HL-60/S4 treated with phorbol 12-myristate 13-acetate at 8.2 ng/mL for 4 days and 3 days (cell line): ENCODE data around the gene BMP8B.
"Not testable (repeated sequence)": the region's sequence is repeated elsewhere in the genome, so short reads cannot be mapped to it uniquely, and the experiment has no call there.

Experiments used
- in situ Hi-C: fragments of 300-500 bp; cut with MboI; formaldehyde crosslinking; loops from 2 replicates; pipeline ENCODE4 v1.15.0; 2022; ENCODE audit warnings: low sequenced_read_pairs

Gene BMP8B

DNA sequence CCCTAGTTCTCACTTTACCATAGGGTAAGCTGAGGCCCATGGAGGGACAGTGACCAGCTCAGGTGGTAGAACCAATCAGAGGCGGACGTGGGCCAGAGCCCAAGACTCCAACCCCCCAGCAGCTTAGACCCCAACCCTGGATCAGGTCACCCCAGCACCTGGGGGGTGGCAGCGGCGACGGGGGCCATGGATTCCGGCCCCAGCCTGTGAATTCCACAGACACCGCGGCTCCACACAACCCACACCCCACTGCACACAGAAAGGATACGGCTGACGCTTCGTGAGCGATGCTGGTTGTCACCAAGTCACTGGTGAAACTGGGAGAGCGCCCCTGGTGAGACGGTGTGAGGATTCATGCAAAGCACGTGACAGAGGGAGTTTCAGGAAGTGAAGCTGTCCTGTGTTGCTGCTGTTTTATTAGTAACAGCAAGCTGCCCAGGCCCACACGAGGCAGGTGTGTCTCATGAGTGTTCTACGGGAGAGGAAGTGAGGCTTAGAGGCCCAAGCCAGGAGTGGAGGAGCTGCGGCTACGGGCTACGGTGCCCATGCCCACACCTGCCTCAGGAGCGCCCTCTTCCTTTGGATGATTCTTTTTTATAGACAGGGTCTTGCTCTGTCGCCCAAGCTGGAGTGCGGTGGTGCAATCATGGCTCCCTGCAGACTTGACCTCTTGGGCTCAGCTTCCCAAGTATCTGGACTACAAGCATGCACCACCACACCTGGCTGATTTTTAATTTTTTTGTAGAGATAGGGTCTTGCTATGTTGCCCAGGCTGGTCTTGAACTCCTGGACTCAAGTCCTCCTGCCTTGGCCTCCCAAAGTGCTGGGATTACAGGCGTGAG, 28.6 kb upstream of the BMP8B start:
- in situ Hi-C loops, result not testable (repeated sequence)

DNA sequence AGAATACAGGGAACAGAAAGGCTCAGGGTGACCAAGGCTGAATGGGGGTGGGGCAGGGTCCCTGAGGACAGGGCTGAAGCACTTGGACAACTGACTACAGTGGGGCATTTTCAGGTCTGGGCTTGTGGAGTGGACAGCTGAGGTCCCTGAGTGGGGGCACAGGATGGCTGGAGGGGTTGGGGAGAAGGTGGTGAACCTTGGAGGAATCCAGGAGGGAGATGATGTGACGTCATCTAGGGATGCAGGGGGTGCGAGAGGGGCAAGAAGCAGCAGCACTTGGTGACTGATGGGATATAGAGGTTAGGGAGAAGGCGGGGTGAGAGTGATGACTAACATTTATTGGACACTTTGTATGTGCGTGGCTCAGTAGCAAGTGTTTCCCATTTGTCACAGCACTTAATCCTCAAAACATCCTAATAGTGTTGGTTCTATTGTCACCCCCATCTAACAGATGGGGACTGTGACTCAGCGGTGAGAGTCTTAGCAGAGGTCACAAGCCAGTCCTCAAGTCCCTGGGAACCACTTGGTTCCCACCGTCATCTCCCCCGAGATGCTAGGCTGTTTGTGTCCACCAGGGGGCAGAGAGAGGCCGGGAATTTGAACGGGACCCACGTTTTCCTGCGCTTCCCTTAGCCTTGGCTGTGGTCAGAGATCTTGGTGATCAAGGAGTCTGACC, 27.9 kb upstream of the BMP8B start:
- in situ Hi-C loops, result no loop called here

DNA sequence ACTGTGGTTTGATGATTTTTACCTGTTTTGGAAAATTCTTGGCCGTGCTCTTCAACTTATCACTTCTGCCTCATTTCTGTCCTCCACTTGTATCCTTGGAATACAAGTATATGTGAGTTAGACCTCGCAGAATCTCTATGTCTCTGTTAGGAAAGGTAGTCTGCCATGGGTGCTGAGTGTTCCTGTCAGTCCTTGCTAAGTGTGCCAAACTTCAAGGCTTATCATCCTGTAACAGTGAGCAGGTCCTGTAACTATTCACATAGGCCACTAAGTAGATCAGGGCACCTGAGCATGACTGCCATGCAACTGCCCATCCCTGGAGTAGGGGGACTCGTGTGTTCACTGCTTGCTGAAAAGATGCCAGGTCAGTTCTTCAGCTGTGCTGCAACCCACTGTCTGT, 24.2 kb upstream of the BMP8B start:
- in situ Hi-C loops, result no loop called here

DNA sequence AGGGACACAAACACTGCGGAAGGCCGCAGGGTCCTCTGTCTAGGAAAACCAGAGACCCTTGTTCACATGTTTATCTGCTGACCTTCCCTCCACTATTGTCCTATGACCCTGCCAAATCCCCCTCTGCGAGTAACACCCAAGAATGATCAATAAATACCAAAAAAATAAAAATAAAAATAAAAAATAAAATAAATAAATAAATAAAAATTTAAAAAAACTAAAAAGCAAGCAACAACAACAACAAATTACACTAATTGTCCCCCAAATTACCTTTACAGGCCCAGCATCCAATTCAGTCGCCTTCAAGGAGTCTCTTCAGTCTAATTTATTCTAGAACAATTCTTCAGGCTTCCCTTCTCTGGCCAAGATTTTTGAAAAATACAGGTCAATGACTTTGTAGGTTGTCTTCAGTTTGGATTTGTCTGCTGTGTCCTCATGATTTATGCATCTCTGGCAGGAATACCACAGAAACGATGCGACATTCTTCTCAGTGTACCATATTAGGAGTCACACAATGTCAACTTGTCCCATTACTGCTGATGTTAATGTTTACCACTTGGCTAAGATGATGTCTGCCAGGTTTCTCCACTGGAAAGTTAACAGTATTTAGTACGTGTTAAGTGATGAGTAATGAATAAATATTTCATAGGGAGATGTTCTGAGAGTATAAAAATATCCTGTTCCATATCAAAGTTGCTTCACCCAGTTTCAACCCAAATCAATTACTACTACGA, 20.3 kb upstream of the BMP8B start:
- in situ Hi-C loops, result no loop called here

DNA sequence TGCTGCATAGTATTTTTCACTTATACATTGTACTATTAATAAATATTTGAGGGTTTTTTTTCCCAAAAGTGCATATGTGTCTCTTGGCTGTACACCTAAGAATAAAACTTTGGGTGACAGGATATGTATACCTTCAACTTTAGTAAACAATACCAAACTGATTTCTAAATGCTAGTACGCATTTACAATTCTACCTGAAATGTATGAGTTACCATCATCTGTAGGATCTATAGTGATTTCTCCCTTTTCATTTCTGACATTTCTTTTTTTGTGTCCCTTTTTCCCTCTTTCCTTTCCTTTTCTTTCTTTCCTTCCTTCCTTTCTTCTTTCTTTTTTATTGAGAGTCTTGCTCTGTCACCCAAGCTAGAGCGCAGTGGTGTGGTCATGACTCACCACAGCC, 16.7 kb upstream of the BMP8B start:
- in situ Hi-C loops, result no loop called here

DNA sequence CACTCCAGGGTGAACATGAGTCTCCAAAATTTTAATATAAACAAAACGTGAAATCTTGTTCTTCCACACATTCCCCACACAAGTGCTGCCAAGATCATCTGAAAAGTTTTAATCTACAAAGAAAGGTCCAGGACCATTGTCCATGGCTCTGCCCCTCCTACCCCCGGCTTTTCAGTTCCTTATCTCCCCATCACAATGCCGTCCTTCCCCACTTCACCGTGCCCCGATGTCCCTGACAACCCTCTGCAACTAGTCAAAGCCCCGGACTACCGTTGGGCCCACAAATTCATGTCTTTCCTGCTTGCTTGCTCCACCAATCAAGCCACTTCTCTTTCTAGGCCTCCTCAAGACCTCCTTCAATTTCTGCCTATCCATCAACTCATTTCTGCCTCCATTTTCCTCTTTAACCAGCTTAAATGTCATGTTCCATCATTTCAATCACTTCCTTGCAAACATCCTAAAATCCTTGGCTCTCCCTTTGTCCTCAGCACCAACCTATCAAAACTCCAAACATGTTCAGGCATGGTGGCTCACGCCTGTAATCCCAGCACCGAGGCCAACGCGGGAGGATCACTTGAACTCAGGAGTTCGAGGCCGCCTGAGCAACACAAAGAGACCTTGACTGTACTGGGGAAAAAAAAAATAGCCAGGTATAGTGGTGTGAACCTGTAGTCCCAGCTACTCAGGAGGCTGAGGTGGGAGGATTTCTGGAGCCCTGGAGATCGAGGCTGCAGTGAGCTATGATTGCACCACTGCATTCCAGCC, 14.0 kb upstream of the BMP8B start:
- in situ Hi-C loops, result no loop called here

DNA sequence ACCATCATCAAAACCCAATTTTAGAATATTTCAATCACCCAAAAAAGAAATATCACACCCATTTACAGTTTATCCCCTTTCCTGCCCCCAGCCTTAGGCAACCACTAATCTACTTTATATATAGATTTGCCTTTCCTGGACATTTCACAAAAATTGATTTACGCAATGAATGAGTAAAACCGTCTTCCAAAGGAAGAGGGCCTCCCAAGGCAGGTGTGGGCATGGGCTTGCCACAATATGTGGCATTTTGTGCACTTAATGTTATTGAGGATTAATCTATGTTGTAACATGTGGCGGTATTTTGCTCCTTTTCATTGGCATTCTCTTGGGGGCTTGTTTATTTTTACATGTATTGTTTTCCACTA, 11.8 kb upstream of the BMP8B start:
- in situ Hi-C loops, result no loop called here

DNA sequence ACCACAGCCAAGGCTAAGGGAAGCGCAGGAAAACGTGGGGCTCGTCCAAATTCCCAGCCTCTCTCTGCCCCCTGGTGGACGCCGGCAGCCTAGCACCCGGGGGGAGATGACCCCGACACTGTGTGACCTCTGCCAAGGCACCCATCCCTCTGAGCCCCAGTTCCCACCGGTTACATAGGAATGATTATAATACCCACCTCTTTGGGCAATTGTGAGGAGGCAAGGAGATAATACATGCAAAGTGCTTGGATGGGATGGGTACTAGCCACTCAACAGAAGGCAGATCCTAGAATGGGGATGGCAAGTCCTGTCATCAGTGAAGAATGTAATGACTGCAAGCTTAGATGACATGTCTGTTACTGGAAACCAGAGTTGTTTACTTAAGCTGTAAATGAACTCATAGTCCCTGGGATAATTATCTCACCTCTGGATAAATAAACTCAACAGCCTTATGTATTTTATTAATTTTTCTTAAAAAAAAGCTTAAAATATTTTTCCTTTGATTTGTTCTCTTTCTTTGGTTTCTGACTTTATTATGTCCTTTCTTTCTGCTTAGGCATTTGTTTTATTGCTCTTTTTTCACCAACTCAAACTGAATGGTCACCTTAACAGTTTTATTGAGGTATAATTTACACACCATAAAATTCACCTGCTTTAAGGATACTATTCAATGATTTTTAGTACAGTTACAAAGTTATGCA, 11.3 kb upstream of the BMP8B start:
- in situ Hi-C loops, result no loop called here

DNA sequence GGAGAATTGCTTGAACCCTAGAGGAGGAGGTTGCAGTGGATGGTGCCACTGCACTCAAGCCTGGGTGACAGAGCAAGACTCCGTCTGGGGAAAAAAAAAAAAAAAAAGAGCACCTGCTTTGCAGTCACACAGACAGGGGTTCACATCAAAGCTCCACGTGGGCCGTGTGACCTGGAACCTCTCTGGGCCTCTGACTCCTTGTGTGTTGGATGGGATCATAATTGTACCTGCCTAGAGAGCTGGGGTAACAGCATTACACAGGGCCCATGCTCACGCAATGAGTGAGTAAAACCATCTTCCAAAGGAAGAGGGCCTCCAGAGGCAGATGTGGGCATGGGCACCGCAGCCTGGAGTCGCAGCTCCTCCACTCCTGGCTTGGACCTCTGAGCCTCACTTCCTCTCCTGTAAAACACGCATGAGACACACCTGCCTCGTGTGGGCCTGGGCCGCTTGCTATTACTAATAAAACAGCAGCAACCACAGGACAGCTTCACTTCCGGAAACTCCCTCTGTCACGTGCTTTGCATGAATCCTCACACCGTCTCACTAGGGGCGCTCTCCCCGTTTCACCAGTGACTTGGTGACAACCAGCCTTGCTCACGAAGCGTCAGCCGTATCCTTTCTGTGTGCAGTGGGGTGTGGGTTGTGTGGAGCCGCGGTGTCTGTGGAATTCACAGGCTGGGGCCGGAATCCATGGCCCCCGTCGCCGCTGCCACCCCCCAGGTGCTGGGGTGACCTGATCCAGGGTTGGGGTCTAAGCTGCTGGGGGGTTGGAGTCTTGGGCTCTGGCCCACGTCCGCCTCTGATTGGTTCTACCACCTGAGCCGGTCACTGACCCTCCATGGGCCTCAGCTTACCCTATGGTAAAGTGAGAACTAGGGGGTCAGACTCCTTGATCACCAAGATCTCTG, 10.4 kb upstream of the BMP8B start:
- in situ Hi-C loops, result not testable (repeated sequence)

DNA sequence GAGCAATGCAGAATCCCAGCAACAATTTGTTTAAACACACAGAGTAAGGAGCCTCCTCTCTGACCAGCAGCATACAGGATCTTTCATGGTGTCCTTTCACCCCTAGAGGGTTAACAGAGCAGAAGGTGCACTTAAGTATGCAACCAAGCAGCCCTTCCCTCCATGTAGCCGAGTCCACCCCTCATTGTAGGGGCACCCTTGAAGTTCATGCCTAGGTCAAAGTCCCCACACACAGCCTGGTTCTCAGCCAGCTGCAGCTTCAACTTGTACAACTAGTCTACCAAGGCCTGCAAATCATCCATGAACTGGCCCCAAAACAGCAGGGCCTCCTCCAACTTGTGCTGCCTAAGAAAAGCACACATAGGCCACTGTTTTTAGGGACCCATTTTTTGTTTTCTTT, 7.0 kb upstream of the BMP8B start:
- in situ Hi-C loops, result no loop called here

DNA sequence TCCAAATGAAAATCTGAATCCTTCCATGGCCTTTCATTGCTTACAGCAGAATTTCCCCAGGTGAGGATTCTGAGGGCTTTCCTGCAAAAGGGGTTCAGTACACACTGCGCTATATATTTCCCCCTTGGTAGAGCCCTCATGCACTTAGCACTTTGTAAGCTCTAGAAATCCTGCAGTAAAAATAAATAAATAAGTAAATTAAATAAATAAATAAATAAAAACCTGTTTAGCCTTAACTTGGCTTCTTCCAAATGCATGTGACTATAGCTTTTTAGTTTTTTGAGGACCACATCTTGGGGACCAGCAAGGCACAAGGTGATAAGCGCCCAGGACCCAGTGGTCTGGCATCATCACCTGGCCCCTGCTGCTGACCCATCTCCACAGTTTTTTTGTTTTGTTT, 3.2 kb upstream of the BMP8B start:
- in situ Hi-C loops, result no loop called here

DNA sequence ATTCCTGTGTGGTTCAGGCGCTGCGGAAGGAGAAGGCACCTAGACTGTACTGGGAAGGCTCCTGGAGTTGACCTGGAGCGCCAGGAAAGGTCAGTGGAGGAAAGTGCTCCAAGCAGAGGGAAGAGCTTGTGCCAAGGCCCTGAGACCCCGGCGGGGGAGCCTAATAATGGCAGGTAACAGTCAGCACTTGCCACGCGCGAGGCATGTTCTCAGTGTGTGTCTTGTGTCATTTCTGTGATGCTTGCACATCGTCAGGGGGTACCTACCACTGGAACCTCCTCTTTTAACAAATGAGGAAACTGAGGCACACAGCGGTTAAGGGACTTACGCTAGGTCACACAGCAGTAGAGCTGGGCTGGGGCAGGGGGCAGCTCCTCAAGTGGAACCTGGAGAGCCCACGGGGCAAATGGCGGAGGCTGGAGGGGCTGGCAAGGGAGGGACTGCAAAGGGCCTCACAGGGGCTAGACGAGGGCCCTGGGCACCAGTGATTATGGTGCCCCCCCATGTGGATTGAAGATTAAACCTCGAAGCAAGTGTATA, 976 bp upstream of the BMP8B start:
- in situ Hi-C loops, result no loop called here

DNA sequence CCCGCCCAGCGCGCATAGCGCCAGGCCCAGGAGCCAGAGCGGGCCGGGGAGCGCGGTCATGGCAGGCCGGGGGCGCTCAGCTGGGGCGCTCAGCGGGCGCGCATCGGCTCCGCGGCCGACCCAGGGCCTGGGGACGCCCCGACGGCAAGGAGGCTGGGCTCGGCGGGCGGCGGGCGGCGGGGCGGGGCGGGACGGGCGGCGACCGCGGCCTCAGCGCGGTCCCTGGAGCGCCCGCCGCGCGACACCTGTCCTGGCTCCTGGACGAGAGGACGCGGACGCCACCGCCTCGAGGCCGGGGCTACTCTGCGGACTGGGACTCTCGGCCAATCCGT, 273 bp downstream of the BMP8B start:
- in situ Hi-C loops, result no loop called here

DNA sequence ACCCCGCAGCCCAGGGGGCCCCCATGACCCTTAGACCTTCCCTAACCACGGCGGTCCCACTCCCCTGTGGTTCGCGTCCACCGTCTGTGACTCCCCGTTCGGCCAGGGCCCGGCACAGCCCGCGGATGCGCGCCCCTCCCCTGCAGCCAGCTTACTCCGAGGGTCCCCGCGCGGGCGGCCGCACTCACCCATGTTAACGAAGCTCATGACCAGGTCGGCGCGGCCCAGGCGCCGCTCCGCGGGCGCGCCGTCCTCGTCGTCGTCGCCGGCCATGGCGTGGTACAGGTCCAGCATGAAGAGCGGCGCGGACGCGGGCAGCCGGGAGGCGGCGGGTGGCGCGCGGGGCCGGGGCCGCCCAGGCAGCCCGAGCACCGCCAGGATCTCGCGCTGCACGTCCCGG, 701 bp downstream of the BMP8B start:
- in situ Hi-C loops, result not testable (repeated sequence)

DNA sequence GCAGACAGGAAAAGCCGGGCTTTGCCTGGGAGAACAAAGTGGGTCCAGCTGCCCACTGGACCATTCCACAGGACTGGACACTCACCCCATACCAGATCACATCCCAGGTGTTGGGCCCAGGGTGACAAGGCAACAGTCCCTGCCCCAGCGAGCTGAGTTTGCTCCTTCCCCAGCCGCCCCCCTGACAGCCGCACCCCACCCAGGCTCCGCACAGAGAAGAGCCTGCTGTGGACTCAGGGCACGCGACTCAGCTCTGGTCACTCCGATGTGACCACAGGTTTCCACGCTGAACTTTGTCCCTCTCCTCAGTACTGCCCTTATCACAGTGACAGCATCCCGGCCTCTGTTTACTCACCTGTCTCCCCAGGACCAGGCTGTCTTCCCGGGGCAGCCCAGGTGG, 1.2 kb downstream of the BMP8B start:
- in situ Hi-C loops, result no loop called here

DNA sequence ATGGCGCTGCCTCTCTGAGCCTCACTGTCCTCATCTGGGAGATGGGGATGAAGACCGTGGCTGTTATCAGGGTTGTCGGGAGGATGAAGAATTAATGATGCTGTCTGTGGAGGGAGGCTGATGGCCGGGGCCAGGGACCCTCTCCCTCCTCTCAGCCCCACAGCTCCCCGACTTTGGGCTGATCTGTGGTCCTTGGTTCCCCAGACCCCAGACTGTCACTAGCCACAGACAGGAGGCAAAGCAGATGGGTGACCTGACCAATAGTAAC, 1.6 kb downstream of the BMP8B start:
- in situ Hi-C loops, result not testable (repeated sequence)

DNA sequence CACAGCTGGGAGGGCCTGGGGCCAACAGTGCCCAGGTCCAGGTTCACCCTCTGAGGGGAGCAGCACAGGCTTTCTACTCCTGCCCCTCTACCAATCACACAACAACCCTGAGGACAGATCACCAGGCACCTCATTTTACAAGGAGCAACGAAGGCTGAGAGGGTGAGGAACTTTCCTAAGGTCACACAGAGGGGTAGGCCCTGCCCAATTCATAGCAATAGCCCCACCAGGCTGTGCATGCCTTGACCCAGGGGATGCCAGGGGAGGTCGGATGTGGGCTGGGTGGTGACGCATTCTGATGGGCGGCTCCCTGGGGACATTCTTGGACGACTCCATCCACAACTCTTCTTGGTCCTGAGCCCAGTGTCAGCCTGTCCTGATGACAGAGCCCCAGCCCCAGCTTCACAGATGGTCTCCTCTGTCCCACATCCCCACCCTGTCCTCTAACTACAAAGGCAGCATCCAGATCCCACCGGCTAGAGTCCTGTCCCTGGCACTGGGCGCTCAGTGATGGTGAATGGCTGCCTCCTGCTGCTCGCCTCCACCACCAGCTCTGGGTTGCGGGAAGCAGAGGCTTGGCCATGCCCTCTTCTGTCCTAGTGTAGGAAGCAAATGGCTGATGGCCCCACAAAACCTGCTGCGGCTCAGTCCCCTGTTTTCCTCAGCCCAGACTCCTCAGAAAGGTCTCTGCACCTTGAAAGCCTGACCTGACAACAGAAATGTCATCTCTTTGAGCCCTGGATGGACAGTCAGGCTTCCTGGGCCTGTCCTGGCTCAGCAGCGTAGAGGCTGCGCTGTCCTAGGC, 2.2 kb downstream of the BMP8B start:
- in situ Hi-C loops, result not testable (repeated sequence)

DNA sequence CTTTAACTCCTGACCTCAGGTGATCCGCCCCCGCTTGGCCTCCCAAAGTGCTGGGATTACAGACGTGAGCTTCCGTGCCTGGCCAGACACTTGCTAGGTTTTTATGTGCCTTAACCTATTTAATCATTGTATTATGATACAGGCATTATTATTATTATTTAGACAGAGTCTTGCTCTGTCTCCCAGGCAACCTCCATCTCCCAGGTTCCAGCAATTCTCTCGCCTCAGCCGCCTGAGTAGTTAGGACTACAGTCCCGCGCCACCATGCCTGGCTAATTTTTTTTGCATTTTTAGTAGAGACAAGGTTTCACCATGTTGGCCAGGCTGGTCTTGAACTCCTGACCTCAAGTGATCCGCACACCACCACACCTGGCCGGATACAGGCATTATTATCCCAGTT, 6.0 kb downstream of the BMP8B start:
- in situ Hi-C loops, result not testable (repeated sequence)

DNA sequence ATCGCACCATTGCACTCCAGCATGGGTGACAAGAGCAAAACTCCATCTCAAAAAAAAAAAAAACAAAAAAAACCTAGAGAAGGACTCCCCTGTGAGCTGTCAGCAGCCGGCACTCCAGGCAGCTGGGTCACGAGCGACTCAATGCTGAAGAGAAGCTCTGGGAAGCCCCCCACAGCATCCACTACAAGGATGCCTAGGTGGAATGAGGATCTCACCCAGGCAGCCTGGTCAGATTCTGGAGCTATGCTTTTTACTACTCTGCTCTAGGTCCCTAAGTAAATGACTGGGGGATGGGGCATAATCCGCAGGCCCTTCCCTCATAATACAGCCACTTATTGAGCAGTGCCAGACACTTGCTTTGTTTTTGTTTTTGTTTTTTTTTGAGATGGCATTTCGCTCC, 6.6 kb downstream of the BMP8B start:
- in situ Hi-C loops, result no loop called here
